GM18517 (cell line): Measurements from ENCODE around the gene RNF157.
"Not testable (repeated sequence)": the region's sequence is repeated elsewhere in the genome, so short reads cannot be mapped to it uniquely, and the experiment has no call there.

ENCODE experiments used
- ATAC-seq: cut with Tn5 transposase; IDR thresholded peaks from one replicate; pipeline ENCODE4 v1.9.1; 2021; ENCODE audit warnings: mild to moderate bottlenecking, moderate library complexity; ENCODE audit not compliant: unreplicated experiment

Gene RNF157

DNA sequence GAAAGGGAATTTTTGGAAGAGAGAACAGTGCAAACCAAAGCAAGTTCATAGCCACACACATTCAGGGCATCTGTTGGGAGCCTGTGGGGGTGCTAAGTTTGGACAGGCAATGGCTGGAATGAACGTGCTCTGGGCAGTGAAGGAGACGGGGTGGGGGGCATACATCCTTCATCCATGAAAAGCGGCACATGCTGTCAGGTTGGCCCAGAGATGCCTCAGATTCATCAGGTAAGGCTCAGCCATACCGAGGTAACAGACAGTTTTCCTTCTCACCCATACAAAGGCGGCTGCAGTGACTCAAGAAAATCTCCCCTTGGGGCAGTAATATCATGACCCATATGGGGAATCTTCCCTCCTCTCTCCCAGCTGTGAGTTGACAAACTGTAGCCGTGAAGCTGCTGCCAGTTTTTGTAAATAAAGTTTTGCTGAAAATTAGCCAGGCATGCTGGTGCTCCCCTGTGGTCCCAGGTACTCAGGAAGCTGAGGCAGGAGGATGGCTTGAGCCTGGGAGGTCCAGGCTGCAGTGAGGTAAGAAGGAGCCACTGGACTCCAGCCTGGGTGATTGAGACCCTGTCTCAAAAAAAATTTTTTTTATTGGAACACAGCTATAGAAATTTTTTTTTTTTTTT is 15.6 kb upstream of the RNF157 start:
- ATAC-seq, result no peak

- ATAC-seq, result no peak
These were observed 14.0 kb upstream of the RNF157 start for GRCh38 chr17:76254275-76254674.

GRCh38 chr17:76253841-76254240 is 13.5 kb upstream of the RNF157 start:
- no peak for ATAC-seq

- ATAC-seq, result not testable (repeated sequence)
These were observed 12.9 kb upstream of the RNF157 start for GRCh38 chr17:76252967-76253766.

GRCh38 chr17:76252040-76252954 is 12.0 kb upstream of the RNF157 start:
- ATAC-seq, result no peak

- ATAC-seq, result no peak
These were observed 11.3 kb upstream of the RNF157 start for GRCh38 chr17:76251478-76252039.

DNA sequence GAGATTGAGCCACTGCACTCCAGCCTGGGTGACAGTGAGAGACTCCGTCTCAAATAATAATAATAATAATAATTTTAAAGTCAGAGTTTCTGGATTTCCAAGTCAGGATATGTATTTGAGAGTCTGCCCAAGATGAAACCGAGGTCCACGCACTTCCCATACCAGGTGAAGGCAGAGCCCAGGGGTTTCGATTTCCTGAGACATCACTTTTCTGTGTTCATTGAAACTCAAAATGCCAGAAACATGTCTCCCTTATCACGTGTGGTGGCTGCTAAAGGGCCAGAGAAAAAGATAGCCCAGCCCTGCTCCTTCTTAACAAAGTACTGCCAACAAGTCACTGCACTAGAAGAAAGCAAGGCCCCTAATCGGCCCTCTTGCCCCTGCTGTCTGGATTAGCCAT is 9.8 kb upstream of the RNF157 start:
- ATAC-seq, result no peak

DNA sequence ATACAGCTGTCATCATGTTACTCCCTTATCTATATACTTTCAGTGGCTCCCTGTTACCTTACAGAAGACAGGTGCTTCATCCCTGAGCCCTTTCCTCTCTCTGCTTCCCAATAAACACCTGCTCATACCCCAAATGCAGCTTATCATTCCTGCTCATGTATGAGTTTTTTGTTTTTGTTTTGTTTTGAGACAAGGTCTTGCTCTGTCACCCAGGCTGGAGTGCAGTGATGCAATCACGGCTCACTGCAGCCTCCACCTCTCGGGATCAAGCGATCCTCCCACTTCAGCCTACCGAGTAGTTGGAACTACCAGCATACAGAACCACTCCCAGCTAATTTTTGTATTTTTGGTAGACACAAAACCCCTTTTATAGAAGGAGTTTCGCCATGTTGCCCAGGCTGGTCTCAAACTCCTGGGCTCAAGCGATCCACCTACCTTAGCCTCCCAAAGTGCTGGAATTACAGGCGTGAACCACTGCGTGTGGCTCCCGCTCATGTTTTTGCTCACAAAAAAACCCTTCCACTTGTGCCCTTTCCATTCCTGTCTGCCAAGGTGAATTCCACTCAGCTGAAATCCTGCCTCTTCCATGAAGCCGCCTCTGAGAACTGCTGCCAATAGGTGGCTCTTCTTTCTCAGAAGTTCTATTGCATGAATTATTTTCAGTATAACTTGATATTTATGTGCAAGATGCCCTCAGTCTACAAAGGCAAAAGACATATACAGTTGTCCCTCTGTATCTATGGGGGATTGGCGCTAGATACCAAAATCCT is 7.9 kb upstream of the RNF157 start:
- ATAC-seq, result no peak

DNA sequence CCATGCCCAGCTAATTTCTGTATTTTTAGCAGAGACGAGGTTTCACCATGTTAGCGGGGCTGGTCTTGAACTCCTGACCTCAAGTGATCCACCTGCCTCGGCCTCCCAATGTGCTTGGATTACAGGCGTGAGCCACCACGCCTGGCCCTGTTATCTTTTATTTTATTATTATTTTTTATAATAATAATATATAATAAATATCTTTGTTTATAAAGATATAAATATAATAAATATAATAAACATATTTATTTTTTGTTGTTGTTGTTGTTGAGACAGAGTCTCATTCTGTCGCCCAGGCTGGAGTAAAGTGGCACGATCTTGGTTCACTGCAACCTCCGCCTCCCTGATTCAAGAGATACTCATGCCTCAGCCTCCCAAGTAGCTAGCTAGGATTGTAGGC is 7.0 kb upstream of the RNF157 start:
- no peak for ATAC-seq

DNA sequence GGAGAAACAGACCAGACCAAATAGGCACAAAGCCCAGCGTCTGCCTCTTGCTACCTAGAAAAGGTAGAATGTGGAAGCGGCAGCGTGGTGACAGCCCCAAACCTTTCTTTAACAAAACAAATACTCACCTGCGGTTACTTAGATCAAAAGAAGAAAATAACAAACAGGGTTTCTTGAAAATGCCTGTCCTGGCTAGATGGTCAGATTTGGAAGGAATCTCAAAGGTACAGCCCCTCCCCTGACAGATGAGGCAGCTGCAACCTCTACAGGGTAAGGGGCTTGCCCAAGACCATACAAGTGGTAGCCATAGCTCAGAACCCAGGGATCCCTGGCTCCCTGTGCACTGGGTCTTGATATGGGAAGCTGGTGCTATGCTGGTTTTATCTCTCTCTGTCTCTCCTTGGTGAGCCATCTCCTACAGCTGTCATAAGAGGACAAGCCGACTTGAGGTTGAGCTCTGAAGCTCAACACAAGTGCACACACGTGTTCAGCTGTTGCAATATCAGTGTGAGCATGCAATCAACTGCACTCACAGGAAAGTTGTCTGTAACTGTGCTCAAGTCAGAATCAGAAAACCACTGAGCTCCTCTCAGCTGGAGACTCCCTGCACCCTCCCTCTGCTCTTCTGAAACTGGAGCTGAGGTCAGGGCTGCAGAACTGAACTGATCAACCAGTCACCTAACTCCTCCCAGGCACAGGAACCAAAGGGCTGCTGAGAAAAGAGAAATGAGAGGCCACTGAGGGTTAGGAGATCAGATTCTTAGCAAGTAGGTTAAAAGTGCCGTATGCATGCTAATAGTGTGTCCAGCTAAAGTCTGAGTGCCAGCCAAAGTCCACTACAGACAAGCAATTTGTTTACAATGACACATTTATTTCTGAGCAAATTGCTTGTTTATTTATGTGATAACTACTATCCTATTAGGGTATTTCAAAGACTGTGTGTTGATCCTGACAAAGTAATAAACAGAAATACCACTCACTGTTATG is 6.1 kb upstream of the RNF157 start:
- ATAC-seq, result peak; percentile 88

DNA sequence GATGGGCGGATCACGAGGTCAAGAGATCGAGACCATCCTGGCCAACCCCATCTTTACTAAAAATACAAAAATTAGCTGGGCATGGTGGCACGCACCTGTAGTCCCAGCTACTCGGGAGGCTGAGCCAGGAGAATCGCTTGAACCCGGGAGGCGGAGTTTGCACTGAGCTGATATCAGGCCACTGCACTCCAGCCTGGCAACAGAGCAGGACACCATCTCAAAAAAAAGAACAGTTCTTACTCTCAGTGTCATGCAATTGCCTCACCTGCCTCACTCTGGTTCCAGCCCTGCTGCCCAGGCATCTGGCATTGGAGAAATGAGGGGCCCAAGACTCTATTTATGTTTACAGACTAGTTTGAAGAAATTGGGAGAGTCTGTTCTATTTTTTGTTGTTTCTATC is 4.4 kb upstream of the RNF157 start:
- ATAC-seq, result not testable (repeated sequence)

DNA sequence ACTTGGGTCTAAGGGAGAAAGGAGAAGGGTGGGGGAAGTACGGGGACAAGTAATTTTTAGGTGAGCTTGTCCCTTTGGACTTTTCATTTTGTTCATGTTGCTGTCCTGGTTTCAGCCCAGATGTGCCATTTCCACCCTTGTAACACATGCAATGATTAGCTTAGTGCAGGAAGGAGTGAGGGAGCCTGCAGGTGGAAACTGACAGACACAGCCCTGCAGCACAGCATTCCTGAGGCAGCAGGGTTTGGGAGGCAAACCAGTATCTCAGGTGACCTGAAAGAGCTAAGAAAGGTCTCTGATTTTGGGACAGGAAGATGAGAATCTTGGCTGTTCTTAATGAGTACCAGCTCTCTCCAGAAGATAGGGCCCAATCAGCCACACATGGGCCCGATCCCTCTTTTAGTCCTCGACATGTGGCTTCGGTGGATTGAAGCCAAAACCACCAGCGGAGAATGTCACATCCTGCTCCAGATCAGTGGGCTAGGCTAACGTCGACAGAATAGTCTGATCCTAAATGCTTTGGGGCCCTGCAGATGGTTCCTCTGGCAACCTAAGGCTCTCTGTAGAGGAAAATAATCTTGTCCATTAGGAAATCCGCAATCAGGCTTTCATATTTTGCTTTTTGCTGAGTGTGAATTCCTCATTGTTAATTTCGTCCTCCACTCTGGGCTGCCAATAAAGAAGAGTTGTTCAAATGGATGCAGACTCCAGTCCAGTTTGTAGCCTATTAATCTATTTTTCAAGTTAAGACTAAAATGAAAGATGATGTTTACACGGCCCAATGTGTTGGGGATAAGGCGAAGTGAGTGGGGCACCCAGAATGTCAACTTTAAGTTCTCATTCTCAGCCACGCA is 3.8 kb upstream of the RNF157 start:
- ATAC-seq, result no peak

- ATAC-seq, result no peak
These were observed 1.5 kb upstream of the RNF157 start for GRCh38 chr17:76241691-76242255.

GRCh38 chr17:76241204-76241538 is 878 bp upstream of the RNF157 start:
- no peak for ATAC-seq

DNA sequence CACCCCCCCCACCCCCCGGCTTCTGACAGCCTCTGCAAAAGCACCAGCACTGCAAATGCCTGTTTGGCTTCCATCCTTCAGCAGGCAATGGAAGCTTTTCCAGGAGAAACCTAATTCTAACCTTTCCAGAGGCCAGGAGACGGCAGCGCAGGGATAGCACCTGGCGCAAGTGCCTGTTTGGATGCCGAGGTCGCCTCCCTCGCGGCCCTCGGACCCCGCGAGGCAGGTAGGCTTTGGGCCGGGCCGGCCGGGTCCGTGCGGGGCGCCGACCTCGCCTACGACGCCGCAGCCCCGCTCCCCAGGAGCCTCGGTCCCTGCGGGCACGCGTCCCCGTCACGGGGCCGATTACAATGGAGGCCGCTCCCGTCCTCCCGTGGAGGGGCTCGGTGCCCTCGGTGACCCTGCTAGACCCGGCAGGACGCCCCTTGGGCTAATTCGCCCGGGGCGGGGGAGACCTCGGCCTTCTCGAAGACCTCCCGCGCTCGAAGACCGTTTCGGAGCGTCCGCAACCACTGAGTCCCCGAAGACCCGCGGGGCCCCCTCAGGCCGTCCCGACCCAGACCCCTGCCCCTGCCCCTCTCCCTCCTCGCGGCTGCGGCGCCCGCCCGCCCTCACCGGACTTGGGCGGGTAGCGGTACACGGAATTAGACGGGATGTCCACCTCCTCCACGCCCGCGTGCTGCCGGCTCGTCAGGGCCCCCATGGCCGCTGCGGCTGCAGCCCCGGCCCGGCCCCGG is 587 bp downstream of the RNF157 start:
- no peak for ATAC-seq

- no peak for ATAC-seq
These were observed 1.3 kb downstream of the RNF157 start for GRCh38 chr17:76238847-76239537.

DNA sequence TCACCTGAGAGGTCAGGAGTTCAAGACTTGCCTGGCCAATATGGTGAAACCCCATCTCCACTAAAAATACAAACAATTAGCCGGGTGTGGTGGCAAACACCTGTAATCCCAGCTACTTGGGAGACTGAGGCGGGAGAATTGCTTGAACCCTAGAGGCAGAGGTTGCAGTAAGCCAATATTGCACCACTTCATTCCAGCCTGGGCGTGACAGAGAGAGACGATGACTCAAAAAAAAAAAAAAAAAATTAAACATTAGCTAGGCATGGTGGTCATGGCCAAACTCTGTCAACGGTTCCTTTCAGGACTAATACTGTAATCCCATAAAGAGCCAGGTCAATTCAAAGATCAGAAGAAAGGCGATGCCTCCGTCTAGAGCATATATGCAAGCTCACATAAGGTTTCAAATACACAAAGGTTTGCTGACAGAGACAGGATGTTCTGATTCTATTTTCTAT is 2.4 kb downstream of the RNF157 start:
- no peak for ATAC-seq
